ENCODE data around the gene TFDP2.
A peak's percentile ranks its signal among the peaks of the same experiment; 100 is the strongest.

The TFDP2 gene

DNA sequence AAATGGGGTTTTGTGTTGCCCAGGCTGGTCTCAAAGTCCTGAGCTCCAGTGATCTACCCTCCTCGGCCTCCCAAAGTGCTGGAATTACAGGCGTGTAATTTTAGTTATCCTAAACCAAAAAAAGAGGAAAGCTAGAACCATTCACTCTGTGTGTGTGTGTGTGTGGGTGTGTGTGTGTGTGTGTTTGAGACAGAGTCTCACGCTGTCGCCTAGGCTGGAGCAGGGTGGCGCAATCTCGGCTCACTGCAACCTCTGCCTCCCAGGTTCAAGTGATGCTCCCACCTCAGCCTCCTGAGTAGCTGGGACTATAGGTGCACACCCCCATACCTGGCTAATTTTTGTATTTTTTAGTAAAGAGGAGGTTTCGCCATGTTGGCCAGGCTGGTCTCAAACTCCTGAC, 84.0 kb downstream of the TFDP2 start:
- no peak for DNase-seq

DNA sequence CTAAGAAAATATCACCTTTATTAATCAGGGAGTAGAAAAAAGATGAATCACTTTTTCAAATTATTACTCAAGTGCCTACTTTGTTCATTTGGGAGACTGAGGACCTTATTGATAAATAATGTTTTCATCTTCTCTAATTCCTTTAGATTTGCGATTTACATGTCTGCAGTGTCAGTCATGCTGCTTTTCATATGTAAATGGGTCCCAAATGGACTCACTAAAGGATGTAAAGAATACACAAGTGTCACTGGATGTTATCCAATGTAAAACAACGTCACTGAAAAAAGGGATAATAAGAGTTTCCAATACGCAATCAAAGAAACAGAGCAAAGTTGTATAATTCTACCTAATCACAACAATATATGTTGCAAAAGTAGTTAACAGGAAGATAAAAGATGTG, 84.9 kb downstream of the TFDP2 start:
- no peak for DNase-seq

DNA sequence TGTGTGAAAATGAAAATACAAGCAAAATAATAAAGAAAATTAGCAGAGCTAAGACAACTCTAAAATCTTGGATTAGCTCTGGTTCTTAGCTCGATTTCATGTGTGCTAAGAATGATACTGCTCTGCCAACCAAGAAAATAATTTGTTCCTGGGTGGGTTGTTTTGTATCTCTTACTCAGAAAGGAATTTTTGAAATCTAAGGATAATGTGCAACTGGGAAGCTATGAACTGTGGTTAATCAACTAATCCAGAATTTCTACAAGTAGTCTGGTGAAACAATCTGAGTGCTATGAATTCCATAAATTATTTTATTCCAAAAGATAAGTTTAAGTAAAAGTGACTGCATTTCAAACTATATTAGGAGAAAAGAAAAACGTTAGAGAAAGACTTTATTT, 92.0 kb downstream of the TFDP2 start:
- no peak for DNase-seq

DNA sequence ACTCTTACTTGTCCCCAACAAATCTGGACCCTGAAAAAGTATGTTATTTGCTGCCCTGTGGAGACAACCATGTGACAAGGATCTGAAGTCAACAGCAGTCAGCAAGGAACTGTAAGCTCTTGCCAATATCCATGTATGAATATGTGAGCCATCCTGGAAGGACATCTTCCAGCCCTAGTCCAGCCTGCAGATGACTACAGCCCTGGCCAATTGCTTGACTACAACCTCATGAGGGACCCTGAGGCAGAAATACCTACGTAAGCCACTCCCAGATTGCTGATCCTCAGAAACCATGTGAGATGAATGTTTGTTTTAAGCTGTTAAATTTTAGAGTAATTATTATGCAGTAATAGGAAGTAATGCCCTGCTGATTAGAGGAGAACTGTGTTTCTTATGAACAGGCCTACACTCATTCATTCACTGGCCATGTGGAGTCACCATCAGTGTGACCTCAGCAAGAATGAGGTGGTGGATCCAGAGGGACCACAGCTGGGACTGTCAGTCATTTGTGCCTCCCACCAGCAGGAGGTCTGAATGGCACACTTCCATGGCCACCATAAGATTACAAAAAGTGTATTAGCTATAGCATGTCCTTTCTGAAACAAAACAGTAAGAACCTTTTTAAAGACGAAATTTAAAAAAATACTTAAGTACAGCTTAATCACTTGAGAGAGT, 92.6 kb downstream of the TFDP2 start:
- DNase-seq = no peak

DNA sequence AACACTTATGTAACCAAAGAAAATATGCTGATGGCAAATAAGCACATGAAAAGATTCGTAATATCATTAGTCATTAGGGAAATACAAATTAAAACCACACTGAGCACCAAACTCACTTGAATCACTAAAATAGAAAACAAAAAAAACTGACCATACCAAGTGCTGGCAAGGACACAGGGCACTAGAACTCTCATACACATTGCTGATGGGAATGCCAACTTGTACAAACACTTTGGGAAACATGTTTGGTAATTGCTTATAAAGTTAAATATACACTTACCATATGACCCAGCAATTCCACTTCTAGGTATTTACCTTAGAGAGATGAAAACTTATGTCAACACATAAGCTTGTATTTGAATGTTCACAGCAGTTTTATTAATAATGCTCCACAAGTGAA, 95.5 kb downstream of the TFDP2 start:
- no peak for DNase-seq

DNA sequence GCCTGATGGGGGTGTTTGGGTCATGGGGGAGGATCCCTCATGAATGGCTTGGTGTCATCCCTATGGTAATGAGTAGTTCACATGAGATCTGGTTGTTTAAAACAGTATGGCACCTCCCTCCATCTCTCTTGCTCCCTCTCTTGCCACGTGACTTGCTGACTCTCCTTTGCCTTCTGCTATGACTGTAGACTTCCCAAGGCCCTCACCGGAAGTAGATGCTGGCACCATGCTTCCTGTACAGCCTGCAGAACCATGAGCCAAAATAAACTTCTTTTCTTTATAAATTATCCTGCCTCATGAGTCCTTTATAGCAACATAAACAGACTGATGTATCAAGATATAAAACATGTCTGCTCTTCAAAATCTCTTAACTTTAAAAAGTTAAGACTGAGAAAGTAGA, 96.1 kb downstream of the TFDP2 start:
- peak in 1 of 5 experiments; percentile 37 for DNase-seq

DNA sequence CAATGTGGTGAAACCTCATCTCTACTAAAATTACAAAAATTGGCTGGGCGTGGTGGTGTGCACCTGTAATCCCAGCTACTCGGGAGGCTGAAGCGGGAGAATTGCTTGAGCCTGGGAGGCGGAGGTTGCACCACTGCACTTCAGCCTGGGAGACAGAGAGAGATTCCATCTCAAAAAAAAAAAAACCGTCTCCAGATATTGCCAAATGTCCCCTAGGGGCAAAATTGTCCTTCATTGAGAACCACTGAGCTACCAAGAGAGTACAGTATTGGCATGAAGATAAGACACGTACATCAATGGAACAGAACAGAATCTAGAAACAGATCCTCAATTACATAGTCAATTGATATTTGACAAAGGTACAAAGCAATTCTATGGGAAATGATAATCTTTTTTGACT, 98.0 kb downstream of the TFDP2 start:
- DNase-seq = no peak

DNA sequence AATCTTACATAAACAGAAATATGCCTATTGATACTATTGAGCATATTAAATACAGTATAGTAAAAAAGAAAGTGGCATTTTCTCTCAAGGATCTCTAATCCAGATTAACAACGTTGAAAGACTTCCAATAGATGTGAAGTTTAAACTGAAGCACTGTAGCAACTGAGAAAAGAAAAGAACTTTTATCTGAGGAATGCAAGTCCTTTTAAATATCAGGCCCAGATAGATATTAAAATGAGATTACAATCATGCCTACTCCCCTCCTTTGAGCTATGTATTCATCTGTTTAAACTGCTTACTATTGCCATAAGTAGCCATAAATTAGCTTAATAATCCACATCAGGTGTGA, 102.3 kb downstream of the TFDP2 start:
- no peak for DNase-seq

DNA sequence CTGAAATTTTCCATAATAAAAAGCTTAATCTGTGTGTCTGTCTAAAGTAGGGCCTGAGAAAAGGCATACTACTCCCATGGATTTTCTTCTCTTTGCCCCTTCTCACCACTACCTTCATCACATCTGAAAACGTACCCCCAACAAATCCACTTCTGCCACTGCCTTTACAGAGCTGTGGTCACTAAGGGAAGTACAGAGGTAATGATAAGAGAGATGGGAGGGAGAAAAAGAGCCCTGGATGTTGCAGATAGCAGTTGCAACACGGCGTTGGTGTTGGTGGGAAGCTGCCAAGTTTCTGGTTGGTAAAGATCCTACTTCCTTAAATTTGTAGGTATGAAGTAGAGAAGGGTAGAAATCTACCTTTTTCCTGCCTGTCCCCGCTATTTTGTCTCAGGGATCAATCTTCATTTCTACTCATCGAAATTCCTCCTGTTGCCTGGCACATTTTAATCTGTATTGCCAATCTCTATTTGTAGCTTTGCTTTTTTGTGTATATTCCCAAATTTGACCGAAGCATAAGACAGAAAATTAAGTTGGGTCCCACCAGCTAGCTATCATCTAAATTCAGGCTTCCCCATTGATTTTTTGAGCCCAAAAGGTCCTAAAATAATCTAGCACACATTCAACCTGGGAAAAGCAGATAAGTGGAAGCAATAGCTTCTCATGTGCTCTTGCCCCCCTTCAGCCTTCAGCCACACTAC, 102.9 kb downstream of the TFDP2 start:
- no peak for DNase-seq

DNA sequence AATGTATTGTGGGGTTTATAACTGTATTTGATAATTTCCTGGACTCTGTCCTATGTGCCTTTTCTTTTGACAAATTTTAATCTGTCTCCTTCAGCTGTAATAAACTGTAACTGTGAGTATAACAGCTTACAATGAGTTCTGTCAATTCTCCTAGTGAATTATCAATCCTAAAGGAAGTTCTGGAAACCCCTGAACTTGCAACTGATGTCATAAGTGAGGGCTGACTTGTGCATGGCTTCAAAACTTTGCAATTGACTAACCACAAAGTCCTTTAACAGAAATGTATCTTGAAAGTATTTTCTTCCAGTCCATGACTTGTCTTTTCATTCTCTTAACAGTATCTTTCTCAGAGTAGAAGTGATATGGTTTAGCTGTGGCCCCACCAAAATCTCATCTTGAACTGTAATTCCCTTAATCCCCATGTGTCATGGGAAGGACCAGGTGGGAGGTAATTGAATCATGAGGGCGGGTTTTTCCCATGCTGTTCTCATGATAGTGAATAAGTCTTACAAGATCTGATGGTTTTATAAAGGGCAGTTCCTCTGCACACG, 108.3 kb downstream of the TFDP2 start:
- no peak for DNase-seq

DNA sequence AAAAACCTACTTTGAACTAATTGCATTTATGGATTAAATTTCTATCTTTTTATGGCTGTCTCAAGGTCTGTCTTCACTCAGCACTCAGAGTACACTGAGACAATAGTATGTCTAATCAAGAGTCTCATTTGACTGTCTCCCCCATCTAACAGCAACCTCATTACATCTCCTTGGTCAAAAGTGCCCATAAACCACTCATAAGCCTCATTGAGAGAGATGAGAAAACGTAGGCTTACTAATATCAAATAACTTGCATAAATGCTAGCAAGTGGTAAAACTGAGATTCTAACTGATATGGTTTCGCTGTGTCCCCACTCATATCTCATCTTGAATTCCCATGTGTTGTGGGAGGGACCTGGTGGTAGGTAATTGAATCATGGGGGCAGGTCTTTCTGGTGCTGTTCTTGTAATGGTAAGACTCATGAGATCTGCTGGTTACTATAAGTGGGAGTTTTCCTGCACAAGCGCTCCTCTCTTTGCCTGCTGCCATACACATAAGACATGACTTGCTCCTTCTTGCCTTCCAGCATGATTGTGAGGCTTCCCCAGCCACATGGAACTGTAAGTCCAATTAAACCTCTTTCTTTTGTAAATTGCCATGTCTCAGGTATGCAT, 113.9 kb downstream of the TFDP2 start:
- DNase-seq = peak in 1 of 5 experiments; percentile 71

DNA sequence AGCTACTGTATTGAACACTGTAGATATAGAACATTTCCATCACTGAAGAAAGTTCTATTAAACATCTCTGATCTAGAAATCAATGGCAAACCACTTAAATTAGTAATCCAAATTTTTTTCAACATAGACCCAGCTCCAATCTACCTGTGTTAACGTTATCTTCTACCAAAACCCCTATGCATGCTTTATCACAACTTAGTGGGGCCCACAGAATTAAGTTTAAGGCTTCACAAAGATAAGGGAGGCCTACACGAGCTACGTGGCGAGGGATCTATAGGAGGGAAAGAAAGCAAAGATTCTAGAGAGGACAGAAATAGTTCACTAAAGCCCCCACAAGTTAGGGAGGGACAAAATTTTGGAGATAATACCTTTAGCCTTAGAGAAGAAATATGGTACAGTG, 116.1 kb downstream of the TFDP2 start:
- DNase-seq = no peak

DNA sequence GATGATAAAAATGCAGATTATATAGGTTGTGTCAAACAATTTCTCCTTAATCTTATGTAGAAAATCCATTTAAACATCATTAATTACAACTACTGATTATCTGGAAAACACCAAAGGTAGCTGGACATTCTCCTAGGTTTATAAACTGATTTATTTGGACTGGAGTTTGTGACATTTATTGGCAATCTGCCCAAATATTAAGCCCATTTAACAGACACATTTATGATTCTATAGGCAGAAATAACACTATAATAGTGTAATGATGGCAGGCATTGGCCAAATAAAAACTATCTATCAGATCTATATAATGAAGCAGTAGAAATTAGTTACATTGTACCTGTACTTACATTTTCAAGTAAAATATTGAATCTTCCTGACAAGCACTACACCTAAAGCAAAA, 117.8 kb downstream of the TFDP2 start:
- DNase-seq = no peak

DNA sequence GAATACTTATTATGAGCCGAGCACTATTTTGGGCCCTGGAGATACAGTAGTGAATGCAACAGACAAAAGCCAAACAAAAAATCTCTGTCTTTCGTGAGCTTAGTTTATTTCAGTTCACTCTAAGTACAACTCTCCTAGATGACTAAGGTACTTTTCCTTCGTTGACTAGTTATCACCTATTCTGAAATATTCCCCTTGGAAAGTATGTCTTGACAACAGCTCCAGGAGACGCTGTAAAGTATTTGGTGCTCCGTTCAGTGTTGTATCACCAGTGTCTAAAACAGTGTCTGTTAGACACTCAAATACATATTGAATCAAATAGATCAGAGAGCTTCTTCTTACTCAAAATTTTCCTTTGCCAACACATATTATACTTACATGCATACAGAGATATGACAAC, 119.6 kb downstream of the TFDP2 start:
- DNase-seq = no peak

DNA sequence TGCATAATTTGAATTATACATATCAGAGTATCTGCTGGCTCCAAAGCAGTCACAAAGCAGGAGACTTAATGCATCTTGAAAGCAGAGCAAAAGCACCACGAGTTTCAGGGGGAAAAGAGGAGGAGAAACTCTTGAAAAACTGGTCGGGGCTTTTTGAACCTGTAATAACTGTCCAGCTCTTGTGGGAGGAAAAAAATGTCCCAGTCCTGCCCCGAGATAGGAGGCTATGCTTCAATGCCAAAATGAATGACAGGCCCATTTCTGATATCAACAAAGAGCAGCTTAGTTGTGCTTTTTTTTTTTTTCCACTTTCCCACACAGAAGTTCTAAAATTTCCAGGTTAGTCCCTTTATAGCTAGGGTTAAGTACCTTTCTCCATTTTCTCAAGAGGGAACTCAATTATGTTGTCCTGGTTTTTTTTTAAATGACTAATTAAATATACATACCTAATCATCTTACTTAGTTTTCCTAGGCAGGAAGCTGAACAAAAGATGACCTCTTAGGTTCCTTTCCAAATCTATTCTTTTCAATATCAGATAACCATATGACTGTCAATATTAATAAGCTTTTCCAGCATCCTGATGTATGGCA, 120.2 kb downstream of the TFDP2 start:
- DNase-seq = no peak

DNA sequence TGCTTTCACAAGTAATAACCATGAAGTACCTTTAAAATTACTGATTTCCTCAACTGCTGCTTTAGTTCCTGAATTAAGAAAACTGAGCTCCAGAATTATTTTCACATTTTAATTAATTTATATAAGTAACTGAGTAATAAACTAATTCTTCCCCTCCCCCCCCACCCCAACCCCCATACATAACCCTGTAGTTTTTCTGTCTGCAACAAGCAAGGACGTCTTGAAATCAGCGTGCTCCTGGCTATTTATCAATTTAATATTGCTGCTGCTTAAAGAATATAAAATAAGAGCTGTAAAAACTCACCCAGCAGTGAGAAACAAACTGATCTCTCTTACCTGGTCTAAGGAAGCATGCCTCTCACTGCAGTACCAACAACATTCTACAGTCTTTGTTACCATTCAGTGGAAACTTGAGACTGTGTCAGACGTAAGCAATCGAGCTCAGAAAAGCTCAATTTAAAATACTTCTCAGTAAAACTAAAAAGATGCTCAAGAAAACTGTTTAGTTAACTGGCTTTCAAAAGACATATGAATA, 121.0 kb downstream of the TFDP2 start:
- DNase-seq = peak in 2 of 5 experiments; percentile 2 to 85

DNA sequence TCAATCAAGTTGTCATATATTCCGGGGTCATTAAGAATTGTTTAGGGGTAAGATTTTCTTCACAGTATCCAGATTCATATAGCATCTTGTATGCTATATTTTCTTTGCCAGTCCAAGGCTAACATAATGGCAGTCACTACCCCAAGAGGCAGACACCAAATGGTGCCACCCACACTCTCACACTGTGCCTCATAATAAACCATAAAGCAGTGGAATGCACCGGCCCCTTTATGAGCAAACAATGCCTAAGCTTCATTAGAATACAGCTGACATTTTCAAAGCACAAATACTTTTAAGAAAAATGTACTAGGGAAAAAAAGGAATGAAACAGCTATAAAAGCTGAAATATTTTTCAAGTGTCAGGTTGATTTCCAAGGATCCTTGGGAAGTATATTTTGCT, 121.6 kb downstream of the TFDP2 start:
- DNase-seq = peak in 1 of 5 experiments; percentile 55

DNA sequence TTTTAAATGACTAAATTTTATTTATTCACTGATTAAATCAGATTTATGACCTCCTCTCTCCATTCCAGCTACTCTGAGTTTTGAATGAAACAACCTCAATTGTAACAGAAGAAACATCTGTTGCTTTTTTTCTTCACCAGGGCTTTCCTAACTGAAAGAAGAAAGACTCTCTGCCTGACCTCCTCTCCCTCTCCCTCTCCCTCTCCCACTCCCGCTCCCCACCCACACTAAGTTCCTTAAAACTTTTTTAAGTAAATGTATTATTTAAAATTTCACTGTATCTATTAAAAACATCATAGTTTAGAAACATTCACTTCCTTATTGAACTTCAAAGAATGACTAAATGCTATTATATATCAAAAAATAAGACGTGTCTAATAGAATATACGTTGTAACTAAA, 122.0 kb downstream of the TFDP2 start:
- no peak for DNase-seq

DNA sequence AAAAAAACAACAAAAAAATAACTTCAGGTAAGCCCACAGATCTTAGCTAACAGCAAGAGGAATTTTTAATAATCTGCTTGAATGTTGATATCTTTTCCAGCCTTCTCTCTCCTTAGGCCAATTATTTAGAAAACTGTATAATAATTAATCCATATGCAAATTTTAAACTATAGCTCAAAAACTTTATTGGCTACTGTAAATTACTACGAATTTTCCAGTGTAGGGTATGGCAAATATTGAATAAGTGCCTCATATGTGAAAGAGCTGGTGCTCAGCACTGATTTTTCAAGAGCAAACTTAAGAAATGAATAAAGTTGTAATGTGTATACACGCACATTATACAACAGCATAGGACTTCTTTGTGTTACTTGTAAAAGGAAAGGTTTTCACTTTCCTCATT, 123.0 kb downstream of the TFDP2 start:
- DNase-seq = no peak

DNA sequence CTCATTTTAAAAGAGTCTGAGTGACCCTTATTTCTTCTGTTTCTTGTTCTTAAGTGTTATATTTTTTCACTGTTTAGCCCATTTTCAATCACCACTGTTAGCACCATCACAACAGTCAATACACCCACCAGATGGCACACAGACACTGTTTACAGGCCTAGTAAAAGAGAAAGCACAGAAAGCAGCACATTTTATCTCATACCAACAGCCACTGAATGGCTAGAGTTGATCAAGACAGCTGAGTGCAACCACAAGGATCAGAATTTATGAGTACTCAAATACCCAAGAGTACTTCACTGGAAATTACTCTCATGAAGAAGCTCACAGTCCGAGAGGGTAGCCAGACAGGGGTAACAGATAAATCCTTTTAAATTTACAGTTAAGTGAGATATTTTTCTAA, 127.0 kb downstream of the TFDP2 start:
- peak in 1 of 5 experiments; percentile 85 for DNase-seq

DNA sequence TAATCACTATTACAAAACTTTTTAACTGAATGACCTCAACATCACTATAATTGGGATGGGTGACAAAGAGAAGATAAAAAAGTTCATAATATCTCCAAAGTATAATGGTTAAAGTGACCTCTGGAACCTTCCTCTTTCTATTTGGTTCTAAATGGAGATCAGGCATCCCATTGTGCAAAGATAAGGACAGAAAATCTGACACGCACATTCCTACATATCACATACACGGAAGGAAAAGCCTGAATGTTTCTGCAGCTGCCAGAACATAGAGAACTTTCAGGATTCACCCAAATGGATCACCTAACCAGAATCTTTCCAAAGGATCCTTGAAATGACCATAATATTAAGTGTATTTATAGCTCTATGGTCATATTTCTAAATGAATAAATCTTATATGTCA, 128.2 kb downstream of the TFDP2 start:
- DNase-seq = no peak

DNA sequence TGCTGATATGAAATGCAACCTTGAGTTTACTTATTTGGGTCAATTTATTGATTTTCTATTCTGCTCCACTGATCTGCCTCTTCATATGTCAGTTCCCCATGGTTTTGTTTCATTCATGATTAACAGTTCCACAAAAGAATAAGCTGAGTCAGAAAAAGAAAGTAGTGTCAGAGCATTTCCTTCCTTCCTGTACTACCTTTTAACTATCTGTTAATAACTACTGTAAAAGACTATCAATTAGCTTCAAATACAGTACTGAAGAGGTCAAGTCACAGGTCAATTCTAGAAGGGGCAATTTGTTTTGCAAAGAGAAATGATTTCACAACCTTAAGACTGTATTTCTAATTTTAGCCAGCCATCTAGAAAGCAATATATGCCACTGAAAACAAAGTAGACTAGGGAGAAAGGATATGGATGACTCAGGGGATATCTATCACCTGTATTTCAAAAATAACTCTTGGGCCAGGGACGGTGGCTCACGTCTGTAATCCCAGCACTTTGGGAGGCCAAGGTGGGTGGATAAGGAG, 129.5 kb downstream of the TFDP2 start:
- DNase-seq = peak in 1 of 5 experiments; percentile 54

DNA sequence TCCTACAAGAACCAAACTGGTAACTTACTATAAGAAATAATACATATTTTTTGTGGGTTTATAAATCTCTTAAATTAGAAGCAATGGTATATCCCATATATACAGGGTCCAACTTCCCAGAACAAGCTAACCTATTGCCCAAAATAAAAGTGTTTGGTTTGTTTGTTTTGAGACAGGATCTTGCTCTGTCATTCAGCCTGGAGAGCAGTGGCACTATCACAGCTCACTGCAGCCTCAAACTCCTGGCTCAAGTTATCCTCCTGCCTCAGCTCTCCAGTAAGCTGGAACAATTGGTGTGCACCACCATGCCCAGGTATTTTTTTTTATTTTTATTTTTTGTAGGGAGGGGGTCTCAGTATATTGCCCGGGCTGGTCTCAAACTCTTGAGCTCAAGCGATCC, 135.4 kb downstream of the TFDP2 start:
- DNase-seq = no peak

All from T-helper 2 cell (primary cell).